ENCODE results near the gene ZAP70.

Gene ZAP70

GRCh38 chr2:97724501-97724900 lies 11.1 kb downstream of the ZAP70 start:
- Histone ChIP-seq H3K4me3 (ENCODE audit: low read depth in 1 of 2, low read length in 1 of 2) (no peak overlapping the region), H3K36me3 (no peaks in the 10 kb centered on the region), H3K9me3 (no peaks in the 10 kb centered on the region), H3K4me1 (ENCODE audit: control insufficient read depth in 1 of 2, insufficient read depth in 1 of 2, low read depth in 1 of 2, low read length in 1 of 2) (peaks cover 17% of the 10 kb centered on the region in 2 experiments), H3K27me3 (peaks cover 8% of the 10 kb centered on the region), H3K27ac (no peak overlapping the region)
- TF ChIP-seq CTCF (IDR thresholded peaks at IDR 0.05) = no peak

GRCh38 chr2:97724946-97725688 lies 11.7 kb downstream of the ZAP70 start:
- no peak for TF ChIP-seq CTCF (IDR thresholded peaks at IDR 0.05)
- Histone ChIP-seq H3K27me3 (peaks cover 8% of the 10 kb centered on the region), H3K4me3 (ENCODE audit: low read depth in 1 of 2, low read length in 1 of 2) (no peak overlapping the region), H3K36me3 (no peaks in the 10 kb centered on the region), H3K9me3 (no peaks in the 10 kb centered on the region), H3K27ac (no peak overlapping the region), H3K4me1 (ENCODE audit: control insufficient read depth in 1 of 2, insufficient read depth in 1 of 2, low read depth in 1 of 2, low read length in 1 of 2) (peaks cover 13 to 14% of the 10 kb centered on the region in 2 experiments)

GRCh38 chr2:97726261-97727064 lies 13.1 kb downstream of the ZAP70 start:
- Histone ChIP-seq H3K36me3 (no peaks in the 10 kb centered on the region), H3K4me1 (ENCODE audit: control insufficient read depth in 1 of 2, insufficient read depth in 1 of 2, low read depth in 1 of 2, low read length in 1 of 2) (peaks cover 13 to 14% of the 10 kb centered on the region in 2 experiments), H3K4me3 (ENCODE audit: low read depth in 1 of 2, low read length in 1 of 2) (no peak overlapping the region), H3K9me3 (no peaks in the 10 kb centered on the region), H3K27me3 (peaks cover 8% of the 10 kb centered on the region), H3K27ac (no peak overlapping the region)
- TF ChIP-seq CTCF (IDR thresholded peaks at IDR 0.05) = no peak

DNA sequence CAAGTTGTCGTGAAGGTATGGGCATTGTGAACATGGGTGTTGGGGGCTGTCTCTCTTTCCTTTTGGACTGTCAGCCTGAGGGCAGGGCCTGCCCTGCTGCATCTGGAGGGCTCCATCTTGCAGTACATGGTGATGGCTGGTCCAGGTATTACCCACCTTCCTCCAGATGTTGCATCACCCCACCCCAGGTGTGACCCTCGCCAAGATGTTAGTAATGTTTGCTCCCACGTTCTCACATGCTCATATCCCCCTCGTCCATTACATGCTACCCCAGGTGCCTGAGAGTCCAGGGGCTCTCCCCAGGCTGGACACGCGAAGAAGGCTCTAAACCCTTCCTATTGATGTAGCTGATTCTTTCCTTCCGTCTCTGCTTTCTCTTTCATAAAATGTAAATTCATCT lies 13.9 kb downstream of the ZAP70 start:
- Histone ChIP-seq H3K9me3 (no peaks in the 10 kb centered on the region), H3K27me3 (peaks cover 8% of the 10 kb centered on the region), H3K27ac (no peak overlapping the region), H3K36me3 (no peaks in the 10 kb centered on the region), H3K4me1 (ENCODE audit: control insufficient read depth in 1 of 2, insufficient read depth in 1 of 2, low read depth in 1 of 2, low read length in 1 of 2) (peaks cover 13 to 14% of the 10 kb centered on the region in 2 experiments), H3K4me3 (ENCODE audit: low read depth in 1 of 2, low read length in 1 of 2) (no peak overlapping the region)
- TF ChIP-seq CTCF (IDR thresholded peaks at IDR 0.05) = no peak

- Histone ChIP-seq H3K36me3 (no peaks in the 10 kb centered on the region), H3K9me3 (no peaks in the 10 kb centered on the region), H3K27me3 (peaks cover 8% of the 10 kb centered on the region), H3K27ac (no peak overlapping the region), H3K4me3 (ENCODE audit: low read depth in 1 of 2, low read length in 1 of 2) (no peak overlapping the region), H3K4me1 (ENCODE audit: control insufficient read depth in 1 of 2, insufficient read depth in 1 of 2, low read depth in 1 of 2, low read length in 1 of 2) (peaks cover 13 to 14% of the 10 kb centered on the region in 2 experiments)
- TF ChIP-seq CTCF (IDR thresholded peaks at IDR 0.05) = no peak
These were observed 14.8 kb downstream of the ZAP70 start for GRCh38 chr2:97728091-97728731.
